OCI-LY7 (cell line): Measurements from ENCODE around the gene PLSCR2. TPM values are rescaled to one million over a fixed set of nuclear protein-coding genes. Genes with fewer than 3 reads are reported as not detected.

Source experiments
- Bru-seq: library from RNA; stranded (reverse); fragments of 400-500 nt; gene quantifications from one replicate; lab custom pipeline; 2021; lab: Mats Ljungman, UMichigan
- BruChase-seq, 2 experiments: library from RNA; stranded (reverse); fragments of 400-500 nt; gene quantifications; one replicate each; lab custom pipeline; 2021; lab: Mats Ljungman, UMichigan
- BruUV-seq: library from RNA; stranded (reverse); fragments of 400-500 nt; replicated peaks from 2 replicates; lab custom pipeline; 2021; lab: Mats Ljungman, UMichigan
- CTCF ChIA-PET: fragments of 300-600 bp; sonication (Branson Sonifier 250); formaldehyde crosslinking; loops from one replicate; lab custom pipeline; 2022; ENCODE audit warnings: antibody characterized with exemption; ENCODE audit not compliant: unreplicated experiment; lab: Charles Lee
- POLR2A ChIA-PET: fragments of 300-600 bp; sonication (Branson Sonifier 250); formaldehyde crosslinking; loops from one replicate; lab custom pipeline; 2022; ENCODE audit warnings: antibody characterized with exemption; lab: Charles Lee
- DNase-seq: peaks from one replicate; pipeline ENCODE4 v3.0.0-alpha.2; 2015; ENCODE audit warnings: low spot score
- H2AFZ ChIP-seq: fragments of 200-600 bp; sonication (generic), shearing (Covaris generic); 2 replicates; pipeline ENCODE4 v1.6.1; 2014; ENCODE audit warnings: mild to moderate bottlenecking, antibody characterized with exemption, low read length, moderate library complexity
- H3K27ac ChIP-seq: fragments of 200-600 bp; sonication (generic); 2 replicates; pipeline ENCODE4 v1.5.1; 2014; ENCODE audit warnings: mixed run types, low read depth, mild to moderate bottlenecking, moderate library complexity, low read length, inconsistent platforms; ENCODE audit not compliant: poor library complexity, severe bottlenecking
- H3K36me3 ChIP-seq: fragments of 200-600 bp; sonication (generic); 2 replicates; pipeline ENCODE4 v1.6.1; 2014; ENCODE audit warnings: mild to moderate bottlenecking, antibody characterized with exemption, low read length, moderate library complexity, mixed read lengths; ENCODE audit not compliant: insufficient read depth
- H3K4me1 ChIP-seq: fragments of 200-600 bp; sonication (generic); 2 replicates; pipeline ENCODE4 v1.5.1; 2014; ENCODE audit warnings: mild to moderate bottlenecking, low read length; ENCODE audit not compliant: insufficient read depth, poor library complexity, severe bottlenecking
- H3K4me2 ChIP-seq: fragments of 200-600 bp; sonication (generic); 2 replicates; pipeline ENCODE4 v1.6.1; 2014; ENCODE audit warnings: mild to moderate bottlenecking, low read length
- H3K4me3 ChIP-seq: fragments of 200-600 bp; sonication (generic); 2 replicates; pipeline ENCODE4 v1.5.1; 2014; ENCODE audit warnings: mild to moderate bottlenecking, low read depth, low read length; ENCODE audit not compliant: poor library complexity, severe bottlenecking
- H3K79me2 ChIP-seq: fragments of 200-600 bp; sonication (generic); 2 replicates; pipeline ENCODE4 v1.6.1; 2016; ENCODE audit warnings: low read depth, mild to moderate bottlenecking, low read length, moderate library complexity, mixed read lengths; ENCODE audit not compliant: insufficient read depth
- H3K9me2 ChIP-seq: fragments of 200-600 bp; sonication (generic); 2 replicates; pipeline ENCODE4 v1.6.1; 2016; ENCODE audit warnings: mild to moderate bottlenecking, low read length, mixed read lengths; ENCODE audit not compliant: insufficient read depth
- H3K9me3 ChIP-seq: fragments of 200-600 bp; sonication (generic); 2 replicates; pipeline ENCODE4 v1.6.1; 2014; ENCODE audit warnings: mild to moderate bottlenecking, mixed run types, low read length, mixed read lengths
- H4K20me1 ChIP-seq: fragments of 200-600 bp; sonication (generic); 2 replicates; pipeline ENCODE4 v1.6.1; 2014; ENCODE audit warnings: mild to moderate bottlenecking, antibody characterized with exemption, low read length, moderate library complexity, mixed read lengths; ENCODE audit not compliant: insufficient read depth
- EZH2phosphoT487 ChIP-seq: fragments of 200-600 bp; sonication (generic); IDR thresholded peaks from 2 replicates; pipeline ENCODE4 v1.6.1; 2018; ENCODE audit warnings: low read depth, borderline replicate concordance, mild to moderate bottlenecking, mixed run types, antibody characterized with exemption, low read length, moderate library complexity, mixed read lengths
- intact Hi-C: fragments of 100-400 bp; cut with micrococcal nuclease; formaldehyde crosslinking; loops from one replicate; pipeline ENCODE4 v1.10.0; 2022; ENCODE audit not compliant: unreplicated experiment
- long read RNA-seq: library from polyadenylated mRNA; stranded (forward); transcript quantifications from one replicate; pipeline ENCODE4 v2.0.0, GENCODE V29; 2022
- total RNA-seq, 2 experiments: library from RNA; depleted of rRNA in 1 of 2; stranded (reverse); fragments of >200 nt in 1 of 2; shearing (Covaris generic) in 1 of 2; gene quantifications; 2 replicates each; pipeline ENCODE4 v1.2.3, GENCODE V29; 2014 to 2022
- TF ChIP-seq, protein P1 (sequence below): fragments of 200-600 bp; sonication (generic); conservative IDR thresholded peaks from 2 replicates; pipeline ENCODE4 v1.5.1; 2014; ENCODE audit warnings: mild to moderate bottlenecking, antibody characterized with exemption, low read length, moderate library complexity, mixed read lengths

Gene PLSCR2, protein sequence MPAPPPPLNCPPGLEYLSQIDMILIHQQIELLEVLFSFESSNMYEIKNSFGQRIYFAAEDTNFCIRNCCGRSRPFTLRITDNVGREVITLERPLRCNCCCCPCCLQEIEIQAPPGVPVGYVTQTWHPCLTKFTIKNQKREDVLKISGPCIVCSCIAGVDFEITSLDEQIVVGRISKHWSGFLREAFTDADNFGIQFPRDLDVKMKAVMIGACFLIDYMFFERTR
- not detected in 2 replicates for total RNA-seq (2014; rRNA removed; shearing (Covaris generic))
- total RNA-seq (2022): not detected in 2 replicates
- percentile 12 among the genes with signal in this experiment for Bru-seq, nascent RNA
- percentile 10 among the genes with signal in this experiment for BruChase-seq, experiment 1, labeled RNA remaining after a 6-hour chase
- BruChase-seq, experiment 2, labeled RNA remaining after a 2-hour chase: percentile 14 among the genes with signal in this experiment
- long read RNA-seq, partial matches to known transcripts: 0 of 1 reads
- long read RNA-seq, other reads (novel, unspliced or antisense): 1 of 1 reads

- ChIA-PET CTCF (no interaction called here), POLR2A (interaction anchor here (0.5 to 1.5 kb wide), 3 partner anchors 14 to 1528 kb away, joined by 3 to 4 read pairs (median 3); no protein-coding TSS in a partner anchor)
- Histone ChIP-seq H2AFZ (peak within 1 kb of the TSS; percentile 99), H4K20me1 (no peaks in the 10 kb centered on the region), H3K4me1 (peaks cover 16% of the 10 kb centered on the region), H3K4me3 (peak within 1 kb of the TSS; percentile 66), H3K27ac (peak within 1 kb of the TSS; percentile 73), H3K79me2 (no peaks in the 10 kb centered on the region), H3K9me3 (no peaks in the 10 kb centered on the region), H3K4me2 (peak within 1 kb of the TSS; percentile 94), H3K36me3 (no peaks in the 10 kb centered on the region), H3K9me2 (no peaks in the 10 kb centered on the region)
- no TSS peak for BruUV-seq
- TF ChIP-seq EZH2phosphoT487: no peak
- TF ChIP-seq, protein P1, sequence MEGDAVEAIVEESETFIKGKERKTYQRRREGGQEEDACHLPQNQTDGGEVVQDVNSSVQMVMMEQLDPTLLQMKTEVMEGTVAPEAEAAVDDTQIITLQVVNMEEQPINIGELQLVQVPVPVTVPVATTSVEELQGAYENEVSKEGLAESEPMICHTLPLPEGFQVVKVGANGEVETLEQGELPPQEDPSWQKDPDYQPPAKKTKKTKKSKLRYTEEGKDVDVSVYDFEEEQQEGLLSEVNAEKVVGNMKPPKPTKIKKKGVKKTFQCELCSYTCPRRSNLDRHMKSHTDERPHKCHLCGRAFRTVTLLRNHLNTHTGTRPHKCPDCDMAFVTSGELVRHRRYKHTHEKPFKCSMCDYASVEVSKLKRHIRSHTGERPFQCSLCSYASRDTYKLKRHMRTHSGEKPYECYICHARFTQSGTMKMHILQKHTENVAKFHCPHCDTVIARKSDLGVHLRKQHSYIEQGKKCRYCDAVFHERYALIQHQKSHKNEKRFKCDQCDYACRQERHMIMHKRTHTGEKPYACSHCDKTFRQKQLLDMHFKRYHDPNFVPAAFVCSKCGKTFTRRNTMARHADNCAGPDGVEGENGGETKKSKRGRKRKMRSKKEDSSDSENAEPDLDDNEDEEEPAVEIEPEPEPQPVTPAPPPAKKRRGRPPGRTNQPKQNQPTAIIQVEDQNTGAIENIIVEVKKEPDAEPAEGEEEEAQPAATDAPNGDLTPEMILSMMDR: no peak
- DNase-seq: peak; percentile 87
- intact Hi-C loops: loop anchor here (2.0 kb wide), 1 partner anchor 75 kb away; the partner anchor contains the start of gene PLSCR1
Measured at GRCh38 chr3:146469150-146470017, at the start of gene PLSCR2. Gene PLSCR2 (minus strand): TSS chr3:146469561. CDS start chr3:146459904, 9,657 bp downstream.

- H3K36me3 ChIP-seq: no peaks in the 10 kb centered on the region
- no peaks in the 10 kb centered on the region for H3K9me3 ChIP-seq
- no peak for DNase-seq
- H3K4me2 ChIP-seq: no peak overlapping the region
- intact Hi-C loops: no loop called here
- no peaks in the 10 kb centered on the region for H3K9me2 ChIP-seq
- H3K27ac ChIP-seq: no peak overlapping the region
- H3K4me1 ChIP-seq: no peaks in the 10 kb centered on the region
- ChIA-PET CTCF (no interaction called here), POLR2A (interaction anchor here (0.7 to 1.2 kb wide), 3 partner anchors 13 to 15 kb away, joined by 3 to 4 read pairs (median 3); no protein-coding TSS in a partner anchor)
- no peaks in the 10 kb centered on the region for H4K20me1 ChIP-seq
- no peak overlapping the region for H2AFZ ChIP-seq
- no peak overlapping the region for H3K4me3 ChIP-seq
- BruUV-seq: no TSS peak
- H3K79me2 ChIP-seq: no peaks in the 10 kb centered on the region
- TF ChIP-seq EZH2phosphoT487: no peak
- TF ChIP-seq, protein P1: no peak
Measured at GRCh38 chr3:146517684-146518435, 48.5 kb upstream of the PLSCR2 start.
